ENCODE data around the gene MAP3K4.

GRCh38 chr6:160959726-160960435, 31.7 kb upstream of the MAP3K4 start:
- TF ChIP-seq CEBPB (IDR thresholded peaks at IDR 0.05; ENCODE audit: low read depth, low read length) = no peak
- TF ChIP-seq CTCF (conservative IDR thresholded peaks at IDR 0.05; ENCODE audit: low read depth, low read length) = no peak
- no peak for TF ChIP-seq MAZ (IDR thresholded peaks at IDR 0.05; ENCODE audit: borderline replicate concordance, low read depth, low read length)
- no peak for TF ChIP-seq RFX5 (IDR thresholded peaks at IDR 0.05; ENCODE audit: low read depth, low read length)
- TF ChIP-seq USF2 (IDR thresholded peaks at IDR 0.05; ENCODE audit: low read depth, low read length) = no peak
- no peak for TF ChIP-seq RCOR1 (IDR thresholded peaks at IDR 0.05; ENCODE audit: insufficient replicate concordance, low read length)
- TF ChIP-seq POLR2A (IDR thresholded peaks at IDR 0.05; ENCODE audit: low read depth, low read length) = no peak
- no peak for TF ChIP-seq RAD21 (IDR thresholded peaks at IDR 0.05; ENCODE audit: low read length)
- TF ChIP-seq FOS (IDR thresholded peaks at IDR 0.05; ENCODE audit: low read depth, low read length) = no peak
